ENCODE measurements around the gene RNGTT. TPM values are rescaled to one million over a fixed set of nuclear protein-coding genes. Genes with fewer than 3 reads are reported as not detected.

The RNGTT gene
- total and polyA plus RNA-seq, 7 donors = 3.0 to 14.7 (median 10.0) TPM

GRCh38 chr6:88575536-88575935 is 387.9 kb downstream of the RNGTT start:
- no peaks in the 10 kb centered on the region for H3K36me3 ChIP-seq
- 91% methylated on average over 6 of the region's 6 CpGs for WGBS, 2 donors
- peaks cover 0 to 4% (median 0%) of the 10 kb centered on the region in 4 donors for H3K4me1 ChIP-seq
- no peaks in the 10 kb centered on the region for H3K27me3 ChIP-seq
- H3K27ac ChIP-seq = no peak overlapping the region
- no peak for DNase-seq
- H3K4me3 ChIP-seq = no peak overlapping the region
- no peaks in the 10 kb centered on the region for H3K9me3 ChIP-seq
- TF ChIP-seq CTCF (IDR thresholded peaks at IDR 0.05) = no peak
- no peak for TF ChIP-seq POLR2AphosphoS5 (IDR thresholded peaks at IDR 0.05)
- intact Hi-C loops (cut with DNase I) = no loop called here

GRCh38 chr6:88574651-88575050 is 388.8 kb downstream of the RNGTT start:
- DNase-seq = no peak
- TF ChIP-seq POLR2A (IDR thresholded peaks at IDR 0.05) = no peak
- no peak for TF ChIP-seq CTCF (IDR thresholded peaks at IDR 0.05)
- TF ChIP-seq EP300 (IDR thresholded peaks at IDR 0.05) = no peak
- no peak for TF ChIP-seq POLR2AphosphoS5 (IDR thresholded peaks at IDR 0.05)
- Histone ChIP-seq H3K27ac (no peak overlapping the region), H3K27me3 (no peaks in the 10 kb centered on the region), H3K4me1 (peaks cover 0 to 4% (median 0%) of the 10 kb centered on the region in 4 donors), H3K4me3 (no peak overlapping the region), H3K9me3 (peaks cover 0 to 2% (median 0%) of the 10 kb centered on the region in 4 donors), H3K36me3 (no peaks in the 10 kb centered on the region)
- WGBS, 2 donors = 82 to 96% methylated on average over 5 of the region's 5 CpGs
- intact Hi-C loops (cut with DNase I) = no loop called here

- intact Hi-C loops (cut with DNase I) = no loop called here
- DNase-seq = no peak
- Histone ChIP-seq H3K9me3 (peaks cover 0 to 2% (median 0%) of the 10 kb centered on the region in 4 donors), H3K4me1 (peaks cover 0 to 4% (median 0%) of the 10 kb centered on the region in 4 donors), H3K36me3 (no peaks in the 10 kb centered on the region), H3K4me3 (no peak overlapping the region), H3K27me3 (no peaks in the 10 kb centered on the region), H3K27ac (no peak overlapping the region)
- WGBS, 2 donors = 77 to 87% methylated on average over 9 of the region's 9 CpGs
- no peak for TF ChIP-seq CTCF (IDR thresholded peaks at IDR 0.05)
- TF ChIP-seq POLR2A (IDR thresholded peaks at IDR 0.05) = no peak
- no peak for TF ChIP-seq POLR2AphosphoS5 (IDR thresholded peaks at IDR 0.05)
- no peak for TF ChIP-seq EP300 (IDR thresholded peaks at IDR 0.05)
Measured at GRCh38 chr6:88574031-88574430, 389.4 kb downstream of the RNGTT start.

GRCh38 chr6:88573561-88573960 is 389.9 kb downstream of the RNGTT start:
- Histone ChIP-seq H3K9me3 (peaks cover 0 to 2% (median 0%) of the 10 kb centered on the region in 4 donors), H3K4me1 (peaks cover 0 to 4% (median 0%) of the 10 kb centered on the region in 4 donors), H3K27me3 (no peaks in the 10 kb centered on the region), H3K27ac (no peak overlapping the region), H3K4me3 (no peak overlapping the region), H3K36me3 (no peaks in the 10 kb centered on the region)
- no peak for DNase-seq
- WGBS, 2 donors = 59 to 78% methylated on average over 3 of the region's 3 CpGs
- intact Hi-C loops (cut with DNase I) = no loop called here
- TF ChIP-seq EP300 (IDR thresholded peaks at IDR 0.05) (no peak), POLR2A (IDR thresholded peaks at IDR 0.05) (no peak), CTCF (IDR thresholded peaks at IDR 0.05) (no peak), POLR2AphosphoS5 (IDR thresholded peaks at IDR 0.05) (no peak)

DNA sequence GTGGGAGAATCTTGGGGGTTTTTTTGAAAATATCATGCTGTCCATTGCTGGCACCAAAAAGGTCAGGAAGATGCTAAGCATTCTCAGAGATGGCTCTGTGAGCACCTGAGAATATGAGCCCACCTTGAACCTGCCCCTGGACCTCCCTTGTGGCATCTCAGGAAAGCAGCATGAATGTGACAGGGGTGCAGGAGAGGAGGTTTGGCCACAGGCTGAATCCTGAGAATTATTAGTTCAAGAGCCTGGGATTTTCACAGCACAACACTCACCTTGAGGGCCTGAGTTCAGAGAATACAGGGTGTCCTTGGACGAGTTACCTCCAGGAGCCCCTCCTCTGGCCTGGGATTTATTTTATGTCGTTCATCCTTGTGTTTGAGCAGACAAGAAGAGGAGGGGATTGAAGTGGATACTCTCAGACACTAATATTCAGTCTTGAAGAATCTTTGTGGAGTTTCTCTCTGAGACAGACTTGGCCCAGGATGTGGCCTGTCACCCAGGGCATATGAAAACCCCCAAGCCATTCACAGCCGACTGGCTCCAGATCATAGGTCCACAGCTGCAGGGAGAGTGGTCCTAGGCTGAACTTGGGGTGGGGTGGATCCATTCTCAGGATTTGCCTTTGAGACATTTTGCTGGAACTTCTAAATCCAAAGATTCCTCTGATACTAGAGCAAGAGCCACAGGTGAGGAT is 390.8 kb downstream of the RNGTT start:
- WGBS, 2 donors = 45 to 55% methylated on average over 3 of the region's 3 CpGs
- Histone ChIP-seq H3K27me3 (no peaks in the 10 kb centered on the region), H3K36me3 (no peaks in the 10 kb centered on the region), H3K4me1 (peaks cover 0 to 2% (median 0%) of the 10 kb centered on the region in 4 donors), H3K9me3 (peaks cover 0 to 2% (median 0%) of the 10 kb centered on the region in 4 donors), H3K4me3 (no peak overlapping the region), H3K27ac (no peak overlapping the region)
- intact Hi-C loops (cut with DNase I) = no loop called here
- no peak for TF ChIP-seq POLR2A (IDR thresholded peaks at IDR 0.05)
- no peak for TF ChIP-seq CTCF (IDR thresholded peaks at IDR 0.05)
- no peak for TF ChIP-seq POLR2AphosphoS5 (IDR thresholded peaks at IDR 0.05)
- TF ChIP-seq EP300 (IDR thresholded peaks at IDR 0.05) = no peak
- no peak for DNase-seq
